Prostate gland (tissue), 2 donors: ENCODE data around the gene ZNF512B.

ENCODE experiments used
- CTCF ChIP-seq, 4 experiments: fragments of 200-600 bp in 2 of 4; fragments of 450-650 bp in 2 of 4; sonication (generic) in 2 of 4; IDR thresholded peaks; 1 replicate in 3 of 4; 2 replicates in 1 of 4; pipeline ENCODE4 v1.5.1; 2016 to 2019; ENCODE audit warnings: antibody characterized with exemption in 4 of 4, mild to moderate bottlenecking in 2 of 4, moderate library complexity in 2 of 4
- POLR2A ChIP-seq: fragments of 450-650 bp; IDR thresholded peaks from one replicate; pipeline ENCODE4 v1.6.1; 2016; ENCODE audit warnings: antibody characterized with exemption, mild to moderate bottlenecking

GRCh38 chr20:63930971-63931553 is 38.7 kb downstream of the ZNF512B start:
- TF ChIP-seq CTCF (IDR thresholded peaks at IDR 0.05) (no peak), POLR2A (no peak)
